Measurements from ENCODE around the gene TRAPPC3.

The TRAPPC3 gene

GRCh38 chr1:36098650-36099365 lies 50.5 kb downstream of the TRAPPC3 start:
- DNase-seq (ENCODE audit: low read depth in 2 of 2): no peak

- no peak for DNase-seq (ENCODE audit: low read depth in 2 of 2)
Measured at GRCh38 chr1:36097693-36098585, 51.3 kb downstream of the TRAPPC3 start.

GRCh38 chr1:36096500-36097432 lies 52.5 kb downstream of the TRAPPC3 start:
- DNase-seq (ENCODE audit: low read depth in 2 of 2): no peak

GRCh38 chr1:36095760-36096405 lies 53.4 kb downstream of the TRAPPC3 start:
- no peak for DNase-seq (ENCODE audit: low read depth in 2 of 2)

GRCh38 chr1:36094621-36095061 lies 54.6 kb downstream of the TRAPPC3 start:
- no peak for DNase-seq (ENCODE audit: low read depth in 2 of 2)

GRCh38 chr1:36093929-36094328 lies 55.4 kb downstream of the TRAPPC3 start:
- no peak for DNase-seq (ENCODE audit: low read depth in 2 of 2)

- no peak for DNase-seq (ENCODE audit: low read depth in 2 of 2)
Measured at GRCh38 chr1:36093226-36093625, 56.1 kb downstream of the TRAPPC3 start.

- no peak for DNase-seq (ENCODE audit: low read depth in 2 of 2)
Measured at GRCh38 chr1:36092798-36093185, 56.5 kb downstream of the TRAPPC3 start.

- no peak for DNase-seq (ENCODE audit: low read depth in 2 of 2)
Measured at GRCh38 chr1:36092166-36092797, 57.0 kb downstream of the TRAPPC3 start.

GRCh38 chr1:36091698-36092097 lies 57.6 kb downstream of the TRAPPC3 start:
- DNase-seq (ENCODE audit: low read depth in 2 of 2): no peak

- DNase-seq (ENCODE audit: low read depth in 2 of 2): no peak
Measured at GRCh38 chr1:36091141-36091540, 58.1 kb downstream of the TRAPPC3 start.

- no peak for DNase-seq (ENCODE audit: low read depth in 2 of 2)
Measured at GRCh38 chr1:36089393-36090121, 59.7 kb downstream of the TRAPPC3 start.

GRCh38 chr1:36088577-36089392 lies 60.5 kb downstream of the TRAPPC3 start, which contains the start of gene ADPRS:
ADPRS (plus strand) TSS chr1:36088892; CDS start chr1:36088905, 13 bp downstream.
- DNase-seq (ENCODE audit: low read depth in 2 of 2): peak; percentile 82 to 83

- no peak for DNase-seq (ENCODE audit: low read depth in 2 of 2)
Measured at GRCh38 chr1:36088265-36088576, 61.1 kb downstream of the TRAPPC3 start.

GRCh38 chr1:36087233-36088123 lies 61.8 kb downstream of the TRAPPC3 start:
- DNase-seq (ENCODE audit: low read depth in 2 of 2): no peak

Measured in activated CD4-positive, alpha-beta T cell treated with anti-CD3 and anti-CD28 coated beads for 24 hours (primary cell).